Stimulated activated CD8-positive, alpha-beta memory T cell treated with anti-CD3 and anti-CD28 coated beads, Interleukin-7, amount 100 ng/mL, for 1 hour (primary cell): ENCODE data around the gene LCE4A.

Experiments
- DNase-seq, 2 donors: peaks; one replicate each; pipeline ENCODE4 v3.0.0-alpha.2; 2020; ENCODE audit warnings: low read depth in 2 of 2

Gene LCE4A

DNA sequence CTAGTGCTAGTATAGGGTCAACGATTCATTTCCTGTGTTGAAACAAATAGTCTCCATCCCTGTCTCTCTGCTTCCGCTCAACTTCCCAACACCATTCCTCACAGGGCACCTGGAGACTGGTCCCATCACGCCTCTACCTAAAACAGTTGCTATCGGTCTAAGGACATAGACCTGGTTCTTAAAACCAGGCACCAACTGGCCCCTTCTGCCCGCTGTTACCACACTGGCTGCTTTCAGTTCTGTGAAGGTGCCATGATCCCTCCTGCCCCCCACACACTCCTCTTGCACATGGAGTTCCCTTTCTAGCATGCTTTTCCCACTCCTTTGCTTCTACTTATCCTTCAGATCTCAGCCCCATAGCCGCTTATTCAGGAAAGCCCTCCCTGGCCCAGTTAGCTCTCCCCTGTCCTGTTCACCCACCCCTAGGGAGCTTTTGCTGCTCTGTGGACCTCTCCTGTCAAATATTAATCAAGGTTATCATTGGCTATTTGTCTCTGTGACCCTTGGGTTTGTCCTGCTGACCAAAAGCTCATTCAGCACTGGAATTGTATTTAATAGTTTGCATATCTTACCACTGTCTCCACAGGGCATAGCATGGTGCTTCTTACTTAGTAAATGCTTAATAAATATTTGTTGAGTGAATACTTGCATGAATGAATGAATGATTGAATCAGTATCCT lies 37.9 kb downstream of the LCE4A start:
- DNase-seq: no peak

DNA sequence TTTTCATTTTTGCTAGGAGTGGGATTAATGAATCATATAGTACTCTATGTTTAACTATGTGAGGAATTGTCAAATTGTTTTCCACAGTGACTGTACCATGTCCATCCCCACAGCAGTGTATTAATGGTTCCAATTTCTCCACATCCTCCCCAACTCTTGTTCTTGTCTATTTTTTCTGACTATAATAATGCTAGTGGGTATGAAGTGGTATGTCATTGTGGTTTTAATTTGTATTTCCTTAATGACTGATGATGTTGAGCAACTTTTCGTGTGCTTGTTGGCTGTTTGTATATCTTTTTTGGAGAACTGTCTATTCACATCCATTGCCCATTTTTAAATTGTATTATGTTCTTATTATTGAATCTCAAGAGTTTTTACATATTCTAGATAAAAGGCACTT lies 39.9 kb downstream of the LCE4A start:
- DNase-seq: no peak

DNA sequence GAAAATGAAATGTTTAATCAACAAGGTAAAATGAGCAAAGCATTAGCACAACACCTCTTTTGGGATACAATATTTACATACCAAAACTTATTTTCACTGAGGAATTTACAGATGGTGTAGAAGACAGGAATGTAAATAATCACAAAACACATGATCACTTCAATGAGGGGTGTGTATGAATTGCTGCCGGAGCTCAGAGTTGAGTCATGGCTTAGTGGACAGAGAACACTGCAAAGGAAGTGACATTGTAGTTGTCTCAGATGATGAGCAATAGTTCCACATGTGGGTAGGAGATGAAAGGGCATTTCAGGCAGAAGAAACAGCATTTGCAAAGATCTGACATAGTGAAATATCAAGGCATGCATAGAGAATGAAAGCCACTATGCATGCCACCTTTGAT lies 44.3 kb downstream of the LCE4A start:
- DNase-seq: no peak

DNA sequence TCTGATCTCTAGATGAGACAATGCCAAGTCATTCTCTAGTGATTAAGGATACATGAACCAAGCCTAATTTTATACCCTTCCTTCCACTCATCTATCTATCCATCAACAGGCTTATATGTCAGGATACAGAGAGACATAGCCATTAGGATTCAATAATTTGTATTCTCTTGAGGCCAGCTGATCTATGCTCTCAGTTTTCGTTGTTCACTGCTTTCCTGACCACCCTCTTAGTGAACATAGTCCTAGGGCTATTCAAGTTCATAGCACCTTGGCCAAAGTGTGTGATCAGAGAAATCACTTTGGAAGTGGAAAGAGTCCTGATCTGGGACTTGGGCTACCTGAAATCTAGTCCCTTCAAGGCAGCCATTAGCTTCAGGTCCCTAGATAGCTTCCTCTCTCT lies 45.6 kb downstream of the LCE4A start:
- DNase-seq: no peak

DNA sequence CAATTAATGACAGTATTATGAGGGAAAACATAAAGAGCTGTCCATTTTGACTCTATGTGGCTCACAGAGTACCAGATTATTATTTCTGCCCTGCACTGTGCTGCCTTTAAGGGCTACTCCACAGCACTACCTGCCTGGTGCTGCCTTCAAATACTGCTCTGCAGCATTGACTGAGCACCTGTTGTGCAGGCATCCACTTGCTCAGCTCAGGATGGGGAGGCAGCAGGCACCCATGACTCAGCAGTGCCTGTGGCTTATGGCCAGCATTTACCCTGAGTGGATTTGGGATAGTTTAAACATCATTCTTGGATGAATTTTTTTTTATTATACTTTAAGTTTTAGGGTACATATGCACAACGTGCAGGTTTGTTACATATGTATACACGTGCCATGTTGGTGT lies 48.9 kb downstream of the LCE4A start:
- DNase-seq: no peak

DNA sequence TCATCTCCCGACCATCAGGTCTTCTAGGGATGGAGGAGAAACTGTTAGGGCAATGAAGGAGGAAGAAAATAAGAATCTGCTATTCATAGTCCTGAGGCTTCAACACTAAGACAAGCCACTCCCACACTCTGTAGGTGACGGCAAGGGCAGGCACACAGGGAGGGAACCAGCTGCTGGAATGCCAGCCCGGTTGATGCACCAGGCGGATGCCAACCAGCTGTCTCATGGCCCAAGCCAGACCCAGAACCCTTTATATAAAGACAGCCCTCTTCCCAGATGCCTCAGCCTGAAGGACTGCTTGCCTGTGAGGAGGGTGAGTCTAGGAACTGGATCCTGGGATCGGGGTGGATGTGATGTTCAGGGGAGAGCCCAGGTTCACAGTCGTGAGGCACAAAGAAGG lies 49.8 kb downstream of the LCE4A start, which contains the start of gene KPRP:
Gene KPRP (plus strand): TSS at position 279 of the 400 bp plus-strand sequence. CDS start 1,564 bp downstream, outside the sequence.
- DNase-seq: no peak

DNA sequence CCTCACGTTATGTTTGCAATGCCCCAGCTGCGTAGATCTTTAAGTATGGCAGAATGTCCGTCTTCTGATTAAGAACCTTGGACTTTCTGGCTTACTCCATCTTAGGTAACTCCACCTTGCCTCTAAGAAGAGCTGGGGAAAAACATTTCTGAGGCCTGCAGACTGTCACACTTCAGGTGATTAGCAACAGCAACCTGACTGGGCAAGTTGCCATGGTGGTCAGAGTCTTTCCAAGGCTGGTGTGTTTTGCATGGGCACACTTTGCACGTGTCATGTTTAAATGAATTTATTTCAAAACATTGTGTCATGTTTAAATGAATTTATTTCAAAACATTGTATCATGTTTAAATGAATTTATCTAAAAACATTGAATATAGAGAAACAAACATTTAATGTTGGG lies 50.7 kb downstream of the LCE4A start:
- DNase-seq: no peak
